Muscle layer of duodenum (tissue), 2 donors: ENCODE measurements around the gene AHRR.
"Not testable (repeated sequence)": the region's sequence is repeated elsewhere in the genome, so short reads cannot be mapped to it uniquely, and the experiment has no call there.

Source experiments
- H3K27ac ChIP-seq: one replicate; pipeline ENCODE4 v1.7.0; 2013; ENCODE audit warnings: mild to moderate bottlenecking, low read length
- H3K27me3 ChIP-seq: one replicate; pipeline ENCODE4 v1.7.0; 2013; ENCODE audit warnings: low read depth, mild to moderate bottlenecking, control low read depth, low read length
- H3K36me3 ChIP-seq, 2 donors: one replicate each; pipeline ENCODE4 v1.7.0; 2013; ENCODE audit warnings: low read length in 2 of 2, control low read depth in 1 of 2, mild to moderate bottlenecking in 1 of 2; ENCODE audit not compliant: insufficient read depth in 2 of 2, control insufficient read depth in 1 of 2
- H3K4me1 ChIP-seq, 2 donors: one replicate each; pipeline ENCODE4 v1.7.0; 2013; ENCODE audit warnings: low read length in 2 of 2, mild to moderate bottlenecking in 2 of 2, control low read depth in 1 of 2, moderate library complexity in 1 of 2; ENCODE audit not compliant: insufficient read depth in 2 of 2, control insufficient read depth in 1 of 2
- H3K4me3 ChIP-seq, 2 donors: one replicate each; pipeline ENCODE4 v1.7.0; 2013; ENCODE audit warnings: low read length in 2 of 2, low read depth in 1 of 2, mild to moderate bottlenecking in 1 of 2
- H3K9me3 ChIP-seq, 2 donors: one replicate each; pipeline ENCODE4 v1.7.0; 2013; ENCODE audit warnings: low read length in 2 of 2, control low read depth in 1 of 2, mild to moderate bottlenecking in 1 of 2; ENCODE audit not compliant: control insufficient read depth in 1 of 2
- donor health status: healthy.

AHRR gene

GRCh38 chr5:407801-408268 lies 86.3 kb downstream of the AHRR start:
- Histone ChIP-seq H3K4me3 (no peak overlapping the region), H3K36me3 (no peaks in the 10 kb centered on the region), H3K27me3 (no peaks in the 10 kb centered on the region), H3K27ac (no peak overlapping the region), H3K9me3 (no peaks in the 10 kb centered on the region), H3K4me1 (no peaks in the 10 kb centered on the region)

- H3K4me3 ChIP-seq: no peak overlapping the region
These were observed 89.5 kb downstream of the AHRR start for GRCh38 chr5:410911-411517.

GRCh38 chr5:411728-412127 lies 90.2 kb downstream of the AHRR start:
- no peaks in the 10 kb centered on the region for H3K36me3 ChIP-seq
- H3K27me3 ChIP-seq: no peaks in the 10 kb centered on the region
- no peaks in the 10 kb centered on the region for H3K9me3 ChIP-seq
- H3K4me1 ChIP-seq: no peaks in the 10 kb centered on the region
- H3K27ac ChIP-seq: no peak overlapping the region
- H3K4me3 ChIP-seq: no peak overlapping the region

More at GRCh38 chr5:410911-411517, 89.5 kb downstream of the AHRR start:
- no peaks in the 10 kb centered on the region for H3K36me3 ChIP-seq
- no peaks in the 10 kb centered on the region for H3K9me3 ChIP-seq
- H3K27ac ChIP-seq: no peak overlapping the region
- H3K27me3 ChIP-seq: no peaks in the 10 kb centered on the region
- H3K4me1 ChIP-seq: no peaks in the 10 kb centered on the region

- H3K27ac ChIP-seq, H3K36me3 ChIP-seq, H3K4me1 ChIP-seq, H3K9me3 ChIP-seq, H3K27me3 ChIP-seq, H3K4me3 ChIP-seq: not testable (repeated sequence)
These were observed 93.7 kb downstream of the AHRR start for GRCh38 chr5:414991-415927.

- Histone ChIP-seq H3K4me1 (no peaks in the 10 kb centered on the region), H3K9me3 (no peaks in the 10 kb centered on the region), H3K4me3 (no peak overlapping the region), H3K27ac (no peak overlapping the region), H3K27me3 (no peaks in the 10 kb centered on the region), H3K36me3 (no peaks in the 10 kb centered on the region)
These were observed 94.6 kb downstream of the AHRR start for GRCh38 chr5:415928-416635.

- Histone ChIP-seq H3K27ac (no peak overlapping the region), H3K4me3 (no peak overlapping the region), H3K36me3 (no peaks in the 10 kb centered on the region), H3K4me1 (no peaks in the 10 kb centered on the region), H3K27me3 (no peaks in the 10 kb centered on the region), H3K9me3 (no peaks in the 10 kb centered on the region)
These were observed 95.1 kb downstream of the AHRR start for GRCh38 chr5:416636-416960.

GRCh38 chr5:417301-418161 lies 96.0 kb downstream of the AHRR start:
- no peaks in the 10 kb centered on the region for H3K4me1 ChIP-seq
- H3K27me3 ChIP-seq: no peaks in the 10 kb centered on the region
- H3K9me3 ChIP-seq: no peaks in the 10 kb centered on the region
- no peaks in the 10 kb centered on the region for H3K36me3 ChIP-seq
- H3K27ac ChIP-seq: no peak overlapping the region
- no peak overlapping the region for H3K4me3 ChIP-seq

- no peaks in the 10 kb centered on the region for H3K27me3 ChIP-seq
- H3K9me3 ChIP-seq: no peaks in the 10 kb centered on the region
- H3K4me1 ChIP-seq: no peaks in the 10 kb centered on the region
- no peak overlapping the region for H3K27ac ChIP-seq
- H3K4me3 ChIP-seq: no peak overlapping the region
- H3K36me3 ChIP-seq: no peaks in the 10 kb centered on the region
These were observed 96.9 kb downstream of the AHRR start for GRCh38 chr5:418162-419121.

GRCh38 chr5:419970-420369 lies 98.5 kb downstream of the AHRR start:
- H3K9me3 ChIP-seq: no peaks in the 10 kb centered on the region

GRCh38 chr5:420632-421286 lies 99.2 kb downstream of the AHRR start:
- Histone ChIP-seq H3K4me3 (no peak overlapping the region), H3K9me3 (no peaks in the 10 kb centered on the region), H3K36me3 (no peaks in the 10 kb centered on the region), H3K27ac (no peak overlapping the region), H3K4me1 (no peaks in the 10 kb centered on the region), H3K27me3 (no peaks in the 10 kb centered on the region)

More at GRCh38 chr5:419970-420369, 98.5 kb downstream of the AHRR start:
- no peaks in the 10 kb centered on the region for H3K27me3 ChIP-seq
- H3K4me1 ChIP-seq: no peaks in the 10 kb centered on the region
- H3K36me3 ChIP-seq: no peaks in the 10 kb centered on the region
- no peak overlapping the region for H3K4me3 ChIP-seq
- no peak overlapping the region for H3K27ac ChIP-seq
